T47D (cell line): Measurements from ENCODE around the gene DMD.
A peak's percentile ranks its signal among the peaks of the same experiment; 100 is the strongest.

ENCODE experiments used
- DNase-seq, 2 experiments: peaks; one replicate each; pipeline versions ENCODE4 v3.0.0 to v3.0.0-alpha.2; 2011 to 2012; ENCODE audit warnings: low read depth in 1 of 2, low spot score in 1 of 2
- JUND ChIP-seq: IDR thresholded peaks from 2 replicates; pipeline ENCODE4 v1.6.1; 2012; ENCODE audit warnings: low read depth
- in situ Hi-C: cut with HindIII; loops from 2 replicates; pipeline ENCODE4 v1.10.0; 2016; ENCODE audit warnings: low sequenced_read_pairs, low pct_unique_long_range_greater_than_20kb

The DMD gene

GRCh38 chrX:32954125-32954524 lies 257.2 kb downstream of the DMD start:
- TF ChIP-seq JUND, result no peak
- in situ Hi-C loops, result no loop called here
- no peak for DNase-seq

- in situ Hi-C loops, result no loop called here
- no peak for TF ChIP-seq JUND
- no peak for DNase-seq
Observed at GRCh38 chrX:32948130-32948529, 263.2 kb downstream of the DMD start.

GRCh38 chrX:32937043-32937442 lies 274.3 kb downstream of the DMD start:
- in situ Hi-C loops, result no loop called here
- no peak for TF ChIP-seq JUND

GRCh38 chrX:32933548-32933947 lies 277.8 kb downstream of the DMD start:
- DNase-seq, result no peak
- in situ Hi-C loops, result no loop called here
- TF ChIP-seq JUND, result no peak

More at GRCh38 chrX:32937043-32937442, 274.3 kb downstream of the DMD start:
- no peak for DNase-seq

- TF ChIP-seq JUND, result no peak
- in situ Hi-C loops, result no loop called here
- no peak for DNase-seq
Observed at GRCh38 chrX:32929040-32929439, 282.3 kb downstream of the DMD start.

- TF ChIP-seq JUND, result no peak
- in situ Hi-C loops, result no loop called here
- DNase-seq, result no peak
Observed at GRCh38 chrX:32896088-32896487, 315.3 kb downstream of the DMD start.

GRCh38 chrX:32894679-32895078 lies 316.7 kb downstream of the DMD start:
- no peak for DNase-seq
- no peak for TF ChIP-seq JUND
- in situ Hi-C loops, result no loop called here

GRCh38 chrX:32893751-32894150 lies 317.6 kb downstream of the DMD start:
- in situ Hi-C loops, result no loop called here
- TF ChIP-seq JUND, result no peak

GRCh38 chrX:32877592-32877991 lies 333.8 kb downstream of the DMD start:
- TF ChIP-seq JUND, result no peak
- in situ Hi-C loops, result no loop called here
- peak in 1 of 2 experiments; percentile 88 for DNase-seq

More at GRCh38 chrX:32893751-32894150, 317.6 kb downstream of the DMD start:
- no peak for DNase-seq

- in situ Hi-C loops, result no loop called here
- no peak for DNase-seq
Observed at GRCh38 chrX:32874839-32875238, 336.5 kb downstream of the DMD start.

GRCh38 chrX:32873786-32874185 lies 337.6 kb downstream of the DMD start:
- in situ Hi-C loops, result no loop called here

More at GRCh38 chrX:32874839-32875238, 336.5 kb downstream of the DMD start:
- no peak for TF ChIP-seq JUND

GRCh38 chrX:32871636-32872035 lies 339.7 kb downstream of the DMD start:
- DNase-seq, result no peak
- in situ Hi-C loops, result no loop called here
- no peak for TF ChIP-seq JUND

More at GRCh38 chrX:32873786-32874185, 337.6 kb downstream of the DMD start:
- TF ChIP-seq JUND, result no peak
- DNase-seq, result no peak

- no peak for DNase-seq
- no peak for TF ChIP-seq JUND
- in situ Hi-C loops, result no loop called here
Observed at GRCh38 chrX:32868524-32868895, 342.8 kb downstream of the DMD start.

GRCh38 chrX:32867781-32868523 lies 343.4 kb downstream of the DMD start:
- in situ Hi-C loops, result no loop called here
- TF ChIP-seq JUND, result no peak
- no peak for DNase-seq
